Raji (cell line): ENCODE data around the gene MMP14.

Source experiments
- POLR2A ChIP-seq: IDR thresholded peaks from 2 replicates; pipeline ENCODE4 v1.6.1; 2011; ENCODE audit warnings: low read depth, low read length, control low read depth; ENCODE audit not compliant: insufficient read depth

MMP14 gene

GRCh38 chr14:22865424-22866405 lies 29.3 kb downstream of the MMP14 start:
- no peak for TF ChIP-seq POLR2A

- no peak for TF ChIP-seq POLR2A
These were observed 30.5 kb downstream of the MMP14 start for GRCh38 chr14:22866874-22867273.

GRCh38 chr14:22870811-22871223 lies 34.4 kb downstream of the MMP14 start:
- TF ChIP-seq POLR2A, result no peak

- TF ChIP-seq POLR2A, result peak; percentile 75
These were observed 35.0 kb downstream of the MMP14 start, which contains the start of gene LRP10 for GRCh38 chr14:22871224-22872032. Gene LRP10, plus strand, starts transcription at chr14:22871740. Its CDS starts 564 bp downstream, at chr14:22872304.

DNA sequence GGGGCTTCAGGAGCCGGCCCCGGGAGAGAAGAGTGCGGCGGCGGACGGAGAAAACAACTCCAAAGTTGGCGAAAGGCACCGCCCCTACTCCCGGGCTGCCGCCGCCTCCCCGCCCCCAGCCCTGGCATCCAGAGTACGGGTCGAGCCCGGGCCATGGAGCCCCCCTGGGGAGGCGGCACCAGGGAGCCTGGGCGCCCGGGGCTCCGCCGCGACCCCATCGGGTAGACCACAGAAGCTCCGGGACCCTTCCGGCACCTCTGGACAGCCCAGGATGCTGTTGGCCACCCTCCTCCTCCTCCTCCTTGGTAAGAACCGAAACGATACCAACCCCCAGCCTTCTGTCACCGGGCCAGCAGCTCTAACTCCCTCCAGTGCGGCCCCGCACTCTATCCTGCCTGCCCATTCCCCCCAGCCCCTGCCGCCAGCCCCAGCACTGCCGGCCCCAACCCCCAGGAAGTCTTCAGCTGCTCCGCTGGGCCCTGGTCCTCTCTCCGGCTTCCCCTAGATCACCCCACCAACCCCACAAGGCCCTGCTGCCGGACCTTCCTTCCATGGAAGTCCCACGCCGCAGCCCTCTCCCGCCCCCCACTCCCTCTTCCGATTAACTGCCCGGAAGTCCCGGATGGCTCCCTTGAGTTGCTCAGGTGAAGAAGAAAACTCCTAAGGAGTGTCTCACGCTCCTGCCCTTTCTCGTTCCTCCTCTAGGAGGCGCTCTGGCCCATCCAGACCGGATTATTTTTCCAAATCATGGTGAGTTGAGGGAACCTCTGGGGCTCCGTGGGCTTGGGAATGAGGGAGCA lies 35.8 kb downstream of the MMP14 start:
- TF ChIP-seq POLR2A, result no peak

DNA sequence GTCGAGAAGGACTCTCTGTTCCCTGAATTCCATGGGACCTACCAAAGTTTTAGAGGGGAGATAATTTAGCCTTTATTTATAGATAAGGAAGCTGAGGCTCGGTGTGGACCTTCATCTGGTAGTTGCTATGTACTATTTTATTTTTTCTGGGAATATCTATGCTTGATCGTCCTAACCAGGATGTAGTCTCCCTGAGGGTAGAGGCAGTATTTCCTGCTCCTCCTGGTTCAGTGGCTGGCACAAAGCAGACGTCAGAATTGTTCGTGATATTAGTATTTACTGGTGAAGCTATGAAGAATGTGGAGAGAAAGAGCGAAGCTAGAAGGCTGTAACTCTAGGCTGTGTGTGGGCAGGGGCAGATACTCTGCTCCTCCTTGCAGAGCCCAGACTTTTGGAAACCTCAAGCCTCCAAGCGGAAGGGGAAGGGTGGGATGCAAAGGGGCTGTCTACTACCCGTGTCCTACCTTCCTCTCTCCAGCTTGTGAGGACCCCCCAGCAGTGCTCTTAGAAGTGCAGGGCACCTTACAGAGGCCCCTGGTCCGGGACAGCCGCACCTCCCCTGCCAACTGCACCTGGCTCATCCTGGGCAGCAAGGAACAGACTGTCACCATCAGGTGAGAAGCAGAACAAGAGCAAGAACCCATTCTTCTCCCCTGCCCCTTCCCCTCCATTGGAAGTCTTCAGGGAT lies 36.6 kb downstream of the MMP14 start:
- no peak for TF ChIP-seq POLR2A

DNA sequence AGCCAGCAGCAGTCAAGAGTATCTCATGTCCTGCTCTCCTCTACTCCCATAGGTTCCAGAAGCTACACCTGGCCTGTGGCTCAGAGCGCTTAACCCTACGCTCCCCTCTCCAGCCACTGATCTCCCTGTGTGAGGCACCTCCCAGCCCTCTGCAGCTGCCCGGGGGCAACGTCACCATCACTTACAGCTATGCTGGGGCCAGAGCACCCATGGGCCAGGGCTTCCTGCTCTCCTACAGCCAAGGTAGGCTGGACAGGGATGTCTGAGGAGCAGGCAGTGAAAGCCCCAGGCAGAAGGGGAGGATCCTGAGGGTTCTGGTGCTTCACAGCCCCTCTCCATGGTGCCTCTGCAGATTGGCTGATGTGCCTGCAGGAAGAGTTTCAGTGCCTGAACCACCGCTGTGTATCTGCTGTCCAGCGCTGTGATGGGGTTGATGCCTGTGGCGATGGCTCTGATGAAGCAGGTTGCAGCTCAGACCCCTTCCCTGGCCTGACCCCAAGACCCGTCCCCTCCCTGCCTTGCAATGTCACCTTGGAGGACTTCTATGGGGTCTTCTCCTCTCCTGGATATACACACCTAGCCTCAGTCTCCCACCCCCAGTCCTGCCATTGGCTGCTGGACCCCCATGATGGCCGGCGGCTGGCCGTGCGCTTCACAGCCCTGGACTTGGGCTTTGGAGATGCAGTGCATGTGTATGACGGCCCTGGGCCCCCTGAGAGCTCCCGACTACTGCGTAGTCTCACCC lies 38.8 kb downstream of the MMP14 start:
- TF ChIP-seq POLR2A, result no peak

GRCh38 chr14:22875748-22876319 lies 39.4 kb downstream of the MMP14 start:
- TF ChIP-seq POLR2A, result no peak

DNA sequence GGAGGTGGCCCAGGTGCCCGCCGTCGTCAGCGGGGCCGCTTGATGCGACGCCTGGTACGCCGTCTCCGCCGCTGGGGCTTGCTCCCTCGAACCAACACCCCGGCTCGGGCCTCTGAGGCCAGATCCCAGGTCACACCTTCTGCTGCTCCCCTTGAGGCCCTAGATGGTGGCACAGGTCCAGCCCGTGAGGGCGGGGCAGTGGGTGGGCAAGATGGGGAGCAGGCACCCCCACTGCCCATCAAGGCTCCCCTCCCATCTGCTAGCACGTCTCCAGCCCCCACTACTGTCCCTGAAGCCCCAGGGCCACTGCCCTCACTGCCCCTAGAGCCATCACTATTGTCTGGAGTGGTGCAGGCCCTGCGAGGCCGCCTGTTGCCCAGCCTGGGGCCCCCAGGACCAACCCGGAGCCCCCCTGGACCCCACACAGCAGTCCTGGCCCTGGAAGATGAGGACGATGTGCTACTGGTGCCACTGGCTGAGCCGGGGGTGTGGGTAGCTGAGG lies 40.7 kb downstream of the MMP14 start:
- no peak for TF ChIP-seq POLR2A

DNA sequence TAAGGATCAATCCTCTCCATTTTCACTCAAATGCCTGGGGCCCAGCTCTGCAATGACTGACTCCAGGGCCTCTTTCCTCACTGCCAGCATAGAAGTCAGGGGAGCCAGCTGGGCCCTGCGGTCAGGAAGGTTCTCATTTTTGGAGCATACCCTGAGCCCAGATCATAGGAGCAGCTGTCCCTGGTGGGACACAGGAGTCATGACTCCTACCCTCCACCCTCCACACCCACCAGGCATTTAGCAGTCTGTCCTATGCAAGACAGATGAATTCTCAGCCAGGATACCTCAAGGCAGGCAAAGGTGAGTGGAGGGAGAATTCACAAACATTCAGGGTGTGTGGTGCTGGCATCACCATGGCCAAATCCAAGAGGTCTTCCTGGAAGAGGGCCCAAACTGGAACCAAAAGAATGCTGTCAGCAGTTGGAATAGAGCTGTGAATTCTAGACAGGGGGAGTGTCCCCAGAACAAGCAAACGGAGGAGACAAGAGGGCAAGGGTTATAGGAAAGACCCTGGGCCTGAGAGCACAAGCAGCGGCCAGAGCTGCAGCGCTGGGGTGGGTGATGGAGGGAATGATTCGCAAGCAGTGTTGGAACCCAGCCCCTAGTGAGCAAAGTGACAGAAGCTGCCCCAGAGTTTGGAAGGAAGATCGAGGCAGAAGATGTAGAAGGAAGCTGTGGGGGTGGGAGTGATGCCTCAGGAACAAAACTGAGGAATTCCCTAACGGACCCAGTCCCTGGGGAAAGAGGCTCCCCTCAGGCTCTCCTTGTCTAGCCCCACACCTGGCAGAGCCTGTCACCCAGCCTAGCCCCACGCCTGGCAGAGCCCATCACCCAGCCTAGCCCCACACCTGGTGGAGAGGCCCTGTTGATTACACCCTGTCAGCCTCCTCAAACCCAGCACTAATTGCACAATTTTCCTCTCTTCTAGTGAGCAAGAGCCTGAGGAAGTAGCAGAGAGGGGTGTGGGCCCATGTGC lies 42.2 kb downstream of the MMP14 start:
- no peak for TF ChIP-seq POLR2A

DNA sequence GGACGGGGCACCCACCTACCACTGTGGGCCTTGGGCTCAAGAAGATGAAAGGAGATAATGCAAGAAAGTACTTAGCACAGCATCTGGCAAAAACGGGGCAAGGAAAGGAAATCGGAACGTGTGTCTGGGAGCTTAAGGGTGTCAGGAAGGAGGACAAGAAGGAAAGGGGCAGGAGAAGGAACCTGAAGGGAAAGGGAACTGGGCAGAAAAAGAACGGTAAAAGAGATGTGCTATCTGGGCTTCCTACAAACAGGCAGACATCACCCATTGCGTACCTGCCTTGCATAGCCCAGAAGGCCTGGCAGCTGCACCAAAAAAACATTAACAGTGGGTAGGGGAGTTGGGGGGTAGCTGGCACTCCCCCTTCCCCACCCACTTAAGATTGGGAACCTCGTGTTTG lies 45.7 kb downstream of the MMP14 start:
- no peak; the same call in 1 of the 2 replicates for TF ChIP-seq POLR2A
